Amniotic epithelial cell (primary cell): ENCODE data around the gene CKAP5.

Experiments
- DNase-seq: peaks from one replicate; pipeline ENCODE4 v3.0.0-alpha.2; 2010; ENCODE audit warnings: low read depth

CKAP5 gene

DNA sequence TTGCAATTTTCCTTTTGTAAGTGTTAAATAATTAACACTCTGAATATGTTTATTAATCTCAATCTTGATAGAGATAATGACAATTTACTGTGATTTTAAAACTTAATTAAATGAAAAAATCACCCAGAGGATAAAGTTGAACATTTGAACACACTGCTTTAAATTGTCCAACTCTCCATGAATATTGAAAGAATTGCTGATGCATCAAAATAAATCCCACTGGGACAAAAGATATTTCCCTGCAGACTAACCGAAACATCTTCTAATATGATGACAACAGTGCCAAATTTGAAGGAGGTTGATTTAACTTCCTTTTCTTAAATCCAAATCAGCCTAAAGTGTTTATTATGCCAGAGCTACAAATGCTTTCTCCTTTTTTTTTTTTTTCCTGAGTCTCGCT, 79.4 kb downstream of the CKAP5 start:
- DNase-seq: no peak

GRCh38 chr11:46762248-46762647, 83.8 kb downstream of the CKAP5 start:
- no peak for DNase-seq

GRCh38 chr11:46761807-46762206, 84.3 kb downstream of the CKAP5 start:
- DNase-seq: no peak

GRCh38 chr11:46760429-46761128, 85.5 kb downstream of the CKAP5 start:
- peak; percentile 9 for DNase-seq

- DNase-seq: no peak
These were observed 86.9 kb downstream of the CKAP5 start for GRCh38 chr11:46759196-46759595.

DNA sequence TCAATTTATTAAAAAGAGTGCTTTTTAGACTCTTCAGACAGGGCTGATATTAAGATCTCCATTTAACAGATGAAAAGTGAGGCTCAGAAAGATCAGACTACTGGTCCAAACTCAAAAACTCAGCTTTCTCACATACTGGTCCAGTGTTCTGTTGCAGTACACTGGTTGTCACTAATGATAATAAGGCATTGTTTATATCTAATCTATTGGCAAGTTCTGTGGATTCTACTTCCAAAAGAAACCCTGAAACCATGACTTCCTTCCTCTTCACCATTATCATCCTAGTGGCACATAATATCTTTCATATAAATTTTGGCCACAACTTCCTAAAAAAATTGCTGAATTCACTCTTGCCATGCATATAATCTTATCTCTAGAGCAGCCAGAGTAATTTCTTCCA, 90.1 kb downstream of the CKAP5 start:
- DNase-seq: no peak

DNA sequence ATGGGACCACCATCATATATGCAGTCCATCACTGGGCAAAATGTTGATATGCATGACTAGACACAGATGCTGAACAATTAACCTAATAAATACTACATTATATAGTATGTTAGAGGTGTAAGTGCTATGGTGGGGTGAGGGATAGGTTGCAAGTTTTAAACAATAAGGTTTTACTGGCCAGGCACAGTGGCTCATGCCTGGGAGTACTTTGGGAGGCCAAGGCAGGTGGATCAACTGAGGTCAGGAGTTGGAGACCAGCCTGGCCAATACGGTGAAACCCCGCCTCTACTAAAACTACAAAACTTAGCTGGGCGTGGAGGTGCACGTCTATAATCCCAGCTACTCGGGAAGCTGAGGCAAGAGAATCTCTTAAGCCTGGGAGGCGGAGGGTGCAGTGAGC, 98.9 kb downstream of the CKAP5 start:
- no peak for DNase-seq

DNA sequence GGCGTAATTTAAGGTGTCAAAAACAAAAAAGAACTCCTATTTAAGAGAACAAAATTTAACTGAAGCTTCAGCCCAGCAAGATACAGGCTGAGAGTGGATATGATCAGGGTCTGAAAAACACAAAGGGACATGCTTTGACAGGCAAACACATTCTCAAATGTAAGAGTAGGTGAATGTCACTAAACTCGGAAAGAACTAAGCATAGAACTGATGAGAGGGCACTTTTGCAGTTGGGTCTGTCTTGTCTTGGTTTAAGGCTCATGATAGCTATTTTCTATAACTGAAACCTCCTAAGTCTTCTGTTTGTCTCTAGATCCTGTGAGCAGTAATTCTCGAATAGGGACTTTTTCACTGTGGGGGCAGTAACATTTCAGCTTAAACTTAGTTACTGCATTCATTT, 100.1 kb downstream of the CKAP5 start:
- DNase-seq: no peak

GRCh38 chr11:46745328-46745727, 100.8 kb downstream of the CKAP5 start:
- DNase-seq: no peak

- DNase-seq: peak; percentile 66
These were observed 102.3 kb downstream of the CKAP5 start for GRCh38 chr11:46743693-46744339.

GRCh38 chr11:46743043-46743442, 103.0 kb downstream of the CKAP5 start:
- DNase-seq: no peak

GRCh38 chr11:46741600-46742484, 104.2 kb downstream of the CKAP5 start:
- DNase-seq: no peak

- DNase-seq: no peak
These were observed 107.2 kb downstream of the CKAP5 start for GRCh38 chr11:46738887-46739286.

DNA sequence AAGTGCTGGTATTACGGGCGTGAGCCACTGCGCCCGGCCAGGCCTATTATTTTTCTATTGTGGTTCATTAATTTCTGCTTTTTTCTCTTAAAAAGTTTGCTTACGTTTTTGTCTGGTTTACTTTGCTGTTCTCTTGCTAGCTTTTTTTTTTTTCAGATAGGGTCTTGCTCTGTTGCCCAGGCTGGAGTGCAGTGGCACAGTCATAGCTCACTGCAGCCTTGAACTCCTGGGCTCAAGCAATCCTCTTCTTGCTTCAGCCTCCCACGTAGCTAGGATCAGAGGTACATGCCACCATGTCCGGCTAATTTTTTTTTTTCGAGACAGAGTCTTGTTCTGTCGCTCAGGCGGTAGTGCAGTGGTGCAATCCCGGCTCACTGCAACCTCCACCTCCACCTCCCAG, 108.4 kb downstream of the CKAP5 start:
- no peak for DNase-seq

- no peak for DNase-seq
These were observed 109.5 kb downstream of the CKAP5 start for GRCh38 chr11:46736615-46737014.

- no peak for DNase-seq
These were observed 109.9 kb downstream of the CKAP5 start for GRCh38 chr11:46736146-46736545.

DNA sequence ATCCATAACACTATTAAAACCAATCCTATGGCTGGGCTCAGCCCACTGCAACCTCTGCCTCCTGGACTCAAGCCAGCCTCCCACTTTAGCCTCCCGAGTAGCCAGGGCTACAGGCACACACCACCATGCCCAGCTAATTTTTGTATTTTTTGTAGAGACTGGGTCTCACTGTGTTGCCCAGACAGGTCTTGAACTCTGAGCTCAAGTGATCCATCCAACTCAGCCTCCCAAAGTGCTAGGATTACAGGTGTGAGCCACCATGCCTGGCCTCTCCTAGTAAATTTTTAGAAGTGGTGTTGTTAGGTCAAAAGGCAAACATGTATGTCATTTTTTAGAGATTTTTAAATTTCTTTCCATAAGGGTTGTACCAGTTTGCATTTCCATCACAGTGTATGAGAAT, 112.8 kb downstream of the CKAP5 start:
- DNase-seq: no peak

DNA sequence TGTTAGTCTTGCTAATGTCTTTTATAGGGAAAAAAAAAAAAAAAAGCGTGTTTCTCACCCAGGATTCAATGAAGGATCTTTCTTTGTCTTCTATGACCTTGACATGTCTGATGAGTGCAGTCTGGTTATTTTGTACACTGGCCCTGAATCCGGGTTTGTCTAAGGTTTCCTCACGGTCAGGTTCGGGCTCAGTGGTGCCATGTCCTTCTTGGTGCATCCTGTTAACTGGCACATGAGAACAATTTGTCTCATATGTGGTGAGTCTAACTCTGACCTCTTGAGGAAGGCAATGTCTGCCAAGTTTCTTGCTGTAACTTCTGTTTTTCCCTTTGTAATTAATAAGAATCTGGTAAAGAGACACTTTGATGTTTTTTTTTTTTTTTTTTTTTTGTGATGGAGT, 114.5 kb downstream of the CKAP5 start:
- no peak for DNase-seq

DNA sequence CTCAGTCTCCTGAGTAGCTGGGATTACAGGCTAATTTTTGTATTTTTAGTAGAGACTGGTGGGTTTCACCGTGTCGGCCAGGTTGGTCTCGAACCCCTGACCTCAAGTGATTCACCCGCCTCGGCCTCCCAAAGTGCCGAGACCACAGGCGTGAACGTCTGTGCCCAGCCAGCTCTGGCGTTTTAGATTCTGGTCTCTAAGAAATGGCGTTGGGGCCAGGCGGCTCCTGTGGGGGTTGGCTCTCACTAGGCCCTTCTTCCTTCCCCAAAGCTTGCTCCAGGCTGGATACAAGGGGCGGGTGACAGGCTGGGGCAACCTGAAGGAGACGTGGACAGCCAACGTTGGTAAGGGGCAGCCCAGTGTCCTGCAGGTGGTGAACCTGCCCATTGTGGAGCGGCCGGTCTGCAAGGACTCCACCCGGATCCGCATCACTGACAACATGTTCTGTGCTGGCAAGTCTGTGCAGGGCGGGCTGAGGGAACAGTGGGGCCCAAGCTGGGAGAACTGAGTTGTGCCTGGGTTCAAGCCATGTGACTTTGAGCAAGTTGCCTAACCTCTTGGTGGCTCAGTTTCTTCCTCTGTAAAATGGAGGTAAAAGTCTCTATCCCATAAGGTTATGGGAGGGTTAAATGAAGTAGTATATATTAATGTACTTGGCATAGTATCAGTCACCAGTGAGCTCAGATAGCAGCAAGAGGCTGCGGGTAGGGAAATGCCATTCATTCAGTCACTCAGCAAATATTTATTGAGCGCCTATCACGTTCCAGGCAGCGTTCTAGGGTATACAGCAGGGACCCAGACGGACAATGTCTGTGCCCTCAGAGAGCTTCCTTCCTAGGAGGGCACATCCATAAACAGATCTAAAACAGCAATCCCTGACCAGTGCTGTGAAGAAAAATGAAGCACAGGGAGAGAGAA, 116.7 kb downstream of the CKAP5 start:
- DNase-seq: no peak

GRCh38 chr11:46728659-46729040, 117.4 kb downstream of the CKAP5 start:
- no peak for DNase-seq

GRCh38 chr11:46727952-46728658, 118.0 kb downstream of the CKAP5 start:
- DNase-seq: no peak
